Upper lobe of left lung (tissue), 4 donors: Measurements from ENCODE around the gene SF3A1.

ENCODE experiments used
- CTCF ChIP-seq, 6 experiments: fragments of 450-650 bp in 4 of 6; fragments of 200-600 bp in 2 of 6; sonication (generic) in 2 of 6; IDR thresholded peaks; one replicate each; pipeline ENCODE4 v1.5.1; 2016 to 2019; ENCODE audit warnings: antibody characterized with exemption in 6 of 6
- POLR2A ChIP-seq, 4 donors: fragments of 450-650 bp; IDR thresholded peaks; one replicate each; pipeline ENCODE4 v1.5.1; 2016 to 2017; ENCODE audit warnings: antibody characterized with exemption in 4 of 4, mild to moderate bottlenecking in 2 of 4
- POLR2AphosphoS5 ChIP-seq, 2 donors: sonication (generic); formaldehyde crosslinking; IDR thresholded peaks; one replicate each; pipeline ENCODE4 v1.5.1; 2017; ENCODE audit warnings: antibody characterized with exemption in 2 of 2

- no peak for TF ChIP-seq CTCF (IDR thresholded peaks at IDR 0.05)
- no peak for TF ChIP-seq POLR2AphosphoS5 (IDR thresholded peaks at IDR 0.05)
- no peak for TF ChIP-seq POLR2A (IDR thresholded peaks at IDR 0.05)
Measured at GRCh38 chr22:30365891-30366290, 9.2 kb upstream of the SF3A1 start.
